ENCODE data around the gene ASTN1.

Gene ASTN1

DNA sequence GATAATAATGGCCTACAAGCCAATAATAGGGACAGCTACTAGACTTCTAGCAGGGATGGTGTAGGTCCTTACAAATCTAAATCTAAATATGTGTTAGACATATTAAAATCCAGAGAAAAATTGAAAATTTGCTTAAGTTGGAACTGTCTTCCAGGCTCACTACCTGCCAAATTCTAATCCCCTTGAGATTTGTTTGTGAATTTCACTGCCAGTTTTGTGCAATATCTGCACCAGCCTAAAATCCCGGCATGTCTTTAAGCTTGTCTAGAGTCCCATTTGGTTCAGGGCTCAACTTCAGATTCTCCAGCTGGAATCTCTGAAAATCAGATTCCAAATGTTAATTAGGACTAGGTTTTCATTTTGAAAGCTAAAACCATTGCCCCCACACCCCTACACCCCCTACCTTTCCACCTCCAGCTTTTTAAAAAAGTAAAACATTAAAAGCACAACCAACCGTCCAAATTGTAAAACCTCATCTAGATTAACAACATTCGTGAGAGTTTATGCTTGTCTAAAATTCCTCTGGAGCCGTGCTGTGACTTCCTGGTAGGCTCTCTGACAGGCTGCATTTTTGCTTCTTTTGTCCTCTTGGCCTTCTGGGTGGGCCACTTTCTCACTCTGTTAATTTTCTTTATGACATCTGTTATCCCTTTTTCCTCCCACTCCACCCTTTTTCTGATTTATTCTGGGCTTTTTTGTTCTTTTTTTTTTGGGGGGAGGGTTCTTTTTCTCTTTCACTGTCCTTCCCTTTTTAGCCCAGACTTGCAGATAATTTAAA lies 352.8 kb downstream of the ASTN1 start (continued):
- TF ChIP-seq, protein P1, sequence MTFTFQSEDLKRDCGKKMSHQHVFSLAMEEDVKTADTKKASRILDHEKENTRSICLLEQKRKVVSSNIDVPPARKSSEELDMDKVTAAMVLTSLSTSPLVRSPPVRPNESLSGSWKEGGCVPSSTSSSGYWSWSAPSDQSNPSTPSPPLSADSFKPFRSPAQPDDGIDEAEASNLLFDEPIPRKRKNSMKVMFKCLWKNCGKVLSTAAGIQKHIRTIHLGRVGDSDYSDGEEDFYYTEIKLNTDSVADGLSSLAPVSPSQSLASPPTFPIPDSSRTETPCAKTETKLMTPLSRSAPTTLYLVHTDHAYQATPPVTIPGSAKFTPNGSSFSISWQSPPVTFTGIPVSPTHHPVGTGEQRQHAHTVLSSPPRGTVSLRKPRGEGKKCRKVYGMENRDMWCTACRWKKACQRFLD (tag by site-specific recombination; IDR thresholded peaks at IDR 0.05) = no peak
- TF ChIP-seq ZBTB17 (tag by site-specific recombination; IDR thresholded peaks at IDR 0.05) (no peak), ZNF184 (tag by site-specific recombination; IDR thresholded peaks at IDR 0.05) (no peak), ZNF792 (tag by site-specific recombination; IDR thresholded peaks at IDR 0.05) (no peak), ZNF561 (tag by site-specific recombination; IDR thresholded peaks at IDR 0.05; ENCODE audit: borderline replicate concordance) (no peak), ZSCAN16 (tag by site-specific recombination; IDR thresholded peaks at IDR 0.05) (no peak), ZNF37A (tag by site-specific recombination; IDR thresholded peaks at IDR 0.05) (no peak), ZNF138 (tag by site-specific recombination; IDR thresholded peaks at IDR 0.05; ENCODE audit: borderline replicate concordance) (no peak)

DNA sequence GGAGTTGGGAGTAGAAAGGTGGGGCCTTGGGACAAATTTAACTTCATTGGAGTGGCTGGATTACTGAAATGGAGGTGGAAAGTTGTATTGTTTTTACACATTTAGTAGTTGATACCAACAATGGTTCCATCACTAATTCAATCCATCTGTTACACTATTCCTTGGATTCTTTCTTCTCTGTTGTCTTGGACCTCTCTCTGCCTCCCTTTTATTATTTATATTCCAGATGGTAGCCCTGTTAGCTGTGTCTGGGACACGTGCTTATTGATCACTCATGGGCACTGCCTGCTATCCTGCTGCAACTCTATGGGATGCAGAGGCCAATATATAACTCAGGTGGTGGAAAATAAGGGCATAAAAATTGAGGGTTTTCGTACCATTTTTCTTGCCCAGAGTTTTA lies 355.2 kb downstream of the ASTN1 start:
- H3K36me3 ChIP-seq (ENCODE audit: control insufficient read depth in 2 of 2, insufficient read depth in 1 of 2, low read length in 2 of 2) = no peaks in the 10 kb centered on the region
- ChIA-PET POLR2A (no interaction called here), CTCF (no interaction called here)
- H3K27ac ChIP-seq (ENCODE audit: extremely low read depth, low read depth, low read length) = no peak overlapping the region
- H3K4me1 ChIP-seq (ENCODE audit: control insufficient read depth, insufficient read depth, low read length) = no peaks in the 10 kb centered on the region
- no peak overlapping the region for H3K4me3 ChIP-seq (ENCODE audit: low read depth, low read length)
- TF ChIP-seq, protein P2, sequence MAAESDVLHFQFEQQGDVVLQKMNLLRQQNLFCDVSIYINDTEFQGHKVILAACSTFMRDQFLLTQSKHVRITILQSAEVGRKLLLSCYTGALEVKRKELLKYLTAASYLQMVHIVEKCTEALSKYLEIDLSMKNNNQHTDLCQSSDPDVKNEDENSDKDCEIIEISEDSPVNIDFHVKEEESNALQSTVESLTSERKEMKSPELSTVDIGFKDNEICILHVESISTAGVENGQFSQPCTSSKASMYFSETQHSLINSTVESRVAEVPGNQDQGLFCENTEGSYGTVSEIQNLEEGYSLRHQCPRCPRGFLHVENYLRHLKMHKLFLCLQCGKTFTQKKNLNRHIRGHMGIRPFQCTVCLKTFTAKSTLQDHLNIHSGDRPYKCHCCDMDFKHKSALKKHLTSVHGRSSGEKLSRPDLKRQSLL (tag by site-specific recombination; IDR thresholded peaks at IDR 0.05) = no peak
- TF ChIP-seq ZNF341 (tag by site-specific recombination; IDR thresholded peaks at IDR 0.05; ENCODE audit: low read depth) (no peak), ZNF624 (tag by site-specific recombination; IDR thresholded peaks at IDR 0.05) (no peak), ZNF292 (tag by site-specific recombination; IDR thresholded peaks at IDR 0.05; ENCODE audit: borderline replicate concordance, low read depth) (no peak), ZNF223 (tag by site-specific recombination; IDR thresholded peaks at IDR 0.05) (no peak), ZNF837 (tag by site-specific recombination; IDR thresholded peaks at IDR 0.05) (no peak), ZNF571 (tag by site-specific recombination; IDR thresholded peaks at IDR 0.05) (no peak), ZNF350 (tag by site-specific recombination; IDR thresholded peaks at IDR 0.05) (no peak), ZNF23 (tag by site-specific recombination; IDR thresholded peaks at IDR 0.05; ENCODE audit: borderline replicate concordance) (no peak), YY2 (tag by site-specific recombination; IDR thresholded peaks at IDR 0.05) (no peak)
- TF ChIP-seq, protein P3, sequence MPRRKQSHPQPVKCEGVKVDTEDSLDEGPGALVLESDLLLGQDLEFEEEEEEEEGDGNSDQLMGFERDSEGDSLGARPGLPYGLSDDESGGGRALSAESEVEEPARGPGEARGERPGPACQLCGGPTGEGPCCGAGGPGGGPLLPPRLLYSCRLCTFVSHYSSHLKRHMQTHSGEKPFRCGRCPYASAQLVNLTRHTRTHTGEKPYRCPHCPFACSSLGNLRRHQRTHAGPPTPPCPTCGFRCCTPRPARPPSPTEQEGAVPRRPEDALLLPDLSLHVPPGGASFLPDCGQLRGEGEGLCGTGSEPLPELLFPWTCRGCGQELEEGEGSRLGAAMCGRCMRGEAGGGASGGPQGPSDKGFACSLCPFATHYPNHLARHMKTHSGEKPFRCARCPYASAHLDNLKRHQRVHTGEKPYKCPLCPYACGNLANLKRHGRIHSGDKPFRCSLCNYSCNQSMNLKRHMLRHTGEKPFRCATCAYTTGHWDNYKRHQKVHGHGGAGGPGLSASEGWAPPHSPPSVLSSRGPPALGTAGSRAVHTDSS (tag by site-specific recombination; IDR thresholded peaks at IDR 0.05) = no peak
- TF ChIP-seq, protein P4, sequence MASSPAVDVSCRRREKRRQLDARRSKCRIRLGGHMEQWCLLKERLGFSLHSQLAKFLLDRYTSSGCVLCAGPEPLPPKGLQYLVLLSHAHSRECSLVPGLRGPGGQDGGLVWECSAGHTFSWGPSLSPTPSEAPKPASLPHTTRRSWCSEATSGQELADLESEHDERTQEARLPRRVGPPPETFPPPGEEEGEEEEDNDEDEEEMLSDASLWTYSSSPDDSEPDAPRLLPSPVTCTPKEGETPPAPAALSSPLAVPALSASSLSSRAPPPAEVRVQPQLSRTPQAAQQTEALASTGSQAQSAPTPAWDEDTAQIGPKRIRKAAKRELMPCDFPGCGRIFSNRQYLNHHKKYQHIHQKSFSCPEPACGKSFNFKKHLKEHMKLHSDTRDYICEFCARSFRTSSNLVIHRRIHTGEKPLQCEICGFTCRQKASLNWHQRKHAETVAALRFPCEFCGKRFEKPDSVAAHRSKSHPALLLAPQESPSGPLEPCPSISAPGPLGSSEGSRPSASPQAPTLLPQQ (tag by site-specific recombination; IDR thresholded peaks at IDR 0.05) = no peak
- TF ChIP-seq, protein P5, sequence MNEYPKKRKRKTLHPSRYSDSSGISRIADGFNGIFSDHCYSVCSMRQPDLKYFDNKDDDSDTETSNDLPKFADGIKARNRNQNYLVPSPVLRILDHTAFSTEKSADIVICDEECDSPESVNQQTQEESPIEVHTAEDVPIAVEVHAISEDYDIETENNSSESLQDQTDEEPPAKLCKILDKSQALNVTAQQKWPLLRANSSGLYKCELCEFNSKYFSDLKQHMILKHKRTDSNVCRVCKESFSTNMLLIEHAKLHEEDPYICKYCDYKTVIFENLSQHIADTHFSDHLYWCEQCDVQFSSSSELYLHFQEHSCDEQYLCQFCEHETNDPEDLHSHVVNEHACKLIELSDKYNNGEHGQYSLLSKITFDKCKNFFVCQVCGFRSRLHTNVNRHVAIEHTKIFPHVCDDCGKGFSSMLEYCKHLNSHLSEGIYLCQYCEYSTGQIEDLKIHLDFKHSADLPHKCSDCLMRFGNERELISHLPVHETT (tag by site-specific recombination; IDR thresholded peaks at IDR 0.05) = no peak
- no peaks in the 10 kb centered on the region for H3K9me3 ChIP-seq (ENCODE audit: control insufficient read depth, insufficient read depth, low read depth, low read length)
